HUDEP-2 (cell line): ENCODE data around the gene TLK1.

ENCODE experiments used
- DNase-seq, 76 experiments: peaks; one replicate each; lab custom pipeline; 2025; ENCODE audit not compliant: unreplicated experiment in 76 of 76; lab: John Stamatoyannopoulos, UW

The TLK1 gene

GRCh38 chr2:171013851-171014250 lies 146.8 kb downstream of the TLK1 start:
- DNase-seq: no peak

GRCh38 chr2:171009386-171009785 lies 151.3 kb downstream of the TLK1 start:
- no peak for DNase-seq

DNA sequence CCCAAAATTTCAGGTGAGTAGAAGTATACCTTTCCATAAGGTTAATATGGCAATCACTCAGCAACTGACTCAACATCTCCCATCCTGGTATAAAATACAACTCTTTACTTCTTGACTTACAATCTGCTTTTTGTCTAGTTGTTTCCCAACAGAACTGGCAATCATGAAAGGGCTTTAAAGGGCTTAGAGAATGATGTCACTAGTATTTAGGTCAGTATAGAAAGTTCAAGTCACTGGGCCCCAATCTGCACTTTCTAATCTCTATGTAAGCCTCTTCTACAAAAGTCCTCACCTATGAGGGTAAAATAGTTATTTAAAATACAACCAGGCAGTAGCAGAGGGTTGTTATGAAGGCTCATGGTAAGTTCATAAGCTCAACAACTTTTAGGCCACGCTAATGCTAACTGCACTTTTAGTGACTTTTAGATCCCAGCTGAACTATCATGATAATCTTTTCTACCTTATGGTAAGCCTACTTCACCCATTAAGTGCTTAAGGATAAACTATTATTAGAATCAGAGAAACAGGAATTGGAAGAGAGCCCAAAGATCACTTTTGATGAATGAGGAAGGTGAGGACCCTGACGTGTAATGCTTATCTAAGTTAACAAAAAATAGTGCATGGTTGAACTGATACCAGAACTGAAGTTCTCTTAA lies 152.0 kb downstream of the TLK1 start:
- DNase-seq: no peak

DNA sequence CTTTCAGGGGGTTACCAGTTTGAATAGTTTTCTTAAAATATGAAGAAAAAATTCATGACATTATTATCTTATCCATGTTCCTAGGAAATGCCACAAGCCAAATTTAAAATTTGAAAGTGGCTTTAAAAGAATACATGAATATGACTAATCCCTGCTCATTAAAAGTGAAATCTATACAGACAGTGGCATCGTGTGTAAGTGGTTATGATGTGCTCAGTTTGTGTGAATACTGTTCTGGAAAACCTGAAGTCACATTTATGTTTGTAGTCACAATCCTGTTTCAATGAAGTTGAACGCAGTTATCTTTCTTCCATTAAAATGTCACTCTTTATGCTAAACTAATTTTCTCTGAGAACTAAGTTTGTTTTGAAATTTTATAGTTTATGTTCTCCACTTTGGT lies 155.9 kb downstream of the TLK1 start:
- DNase-seq: no peak

DNA sequence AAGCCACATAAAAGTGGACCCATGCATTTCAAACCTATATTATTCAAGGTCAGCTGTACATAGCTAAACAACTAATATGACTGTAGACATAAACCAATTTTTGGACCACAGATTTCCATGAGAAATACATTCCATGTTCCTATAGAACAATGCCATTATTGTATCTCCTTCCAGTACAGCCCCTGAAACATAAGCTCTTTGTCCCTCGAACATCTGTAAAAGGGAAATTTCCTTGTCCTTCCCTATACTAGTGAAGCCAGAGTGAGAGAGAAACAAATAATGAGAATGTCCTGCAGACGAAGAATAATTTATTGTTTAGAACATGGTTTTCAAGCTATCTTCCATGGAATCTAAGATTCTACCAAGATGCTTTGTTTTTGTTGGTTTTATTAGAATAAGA lies 156.3 kb downstream of the TLK1 start:
- no peak for DNase-seq

GRCh38 chr2:170999654-171000053 lies 161.0 kb downstream of the TLK1 start:
- DNase-seq: no peak

DNA sequence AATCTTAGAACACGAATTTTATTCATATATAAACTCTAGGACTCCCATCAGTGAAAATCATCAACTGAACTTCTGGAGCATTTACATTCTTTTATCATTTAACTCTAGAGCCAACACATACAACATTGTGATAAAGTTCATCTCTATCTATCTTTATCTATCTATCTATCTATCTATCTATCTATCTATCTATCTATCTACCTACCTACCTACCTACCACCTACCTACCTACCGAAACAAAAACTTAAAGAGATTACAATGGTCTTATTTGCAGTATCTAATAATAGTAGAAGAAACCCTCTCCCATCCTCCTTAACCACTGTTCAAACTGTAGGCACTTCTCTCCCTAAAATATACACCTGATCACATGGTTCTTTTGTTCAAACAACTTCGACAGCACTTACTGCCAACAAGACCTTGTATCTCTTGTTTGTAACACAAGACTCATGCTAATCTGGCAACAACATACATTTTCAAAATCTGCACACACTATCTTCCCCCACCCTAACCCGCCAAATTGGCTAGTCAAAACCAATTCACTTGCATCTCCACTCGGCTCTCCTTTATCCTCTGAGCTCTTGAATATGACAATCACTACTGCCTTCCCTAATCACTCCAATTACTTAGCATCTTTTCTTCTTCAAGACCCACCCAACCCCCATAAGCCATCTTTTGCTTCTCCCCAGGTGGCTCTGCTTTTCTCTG lies 162.6 kb downstream of the TLK1 start:
- DNase-seq: peak in 16 of 76 experiments; percentile 2 to 60 (median 22)

DNA sequence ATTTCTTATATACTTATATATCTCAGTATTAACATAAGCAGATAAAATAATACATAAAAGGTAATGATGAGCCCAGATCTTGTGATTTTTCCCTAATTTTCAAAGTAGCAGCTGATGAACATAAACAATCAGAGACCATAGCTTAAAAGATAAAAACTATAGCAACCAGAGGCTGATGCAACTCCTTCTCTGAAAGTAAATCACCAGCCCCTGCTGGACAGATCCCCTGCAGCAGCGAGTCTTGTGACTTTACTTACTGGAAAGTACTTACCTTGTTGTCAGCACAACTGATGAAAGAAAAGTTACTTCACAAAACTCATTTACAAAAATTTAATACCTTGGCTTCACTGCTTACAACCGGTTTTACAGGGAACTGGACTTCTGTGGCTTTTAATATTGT lies 164.4 kb downstream of the TLK1 start:
- no peak for DNase-seq

DNA sequence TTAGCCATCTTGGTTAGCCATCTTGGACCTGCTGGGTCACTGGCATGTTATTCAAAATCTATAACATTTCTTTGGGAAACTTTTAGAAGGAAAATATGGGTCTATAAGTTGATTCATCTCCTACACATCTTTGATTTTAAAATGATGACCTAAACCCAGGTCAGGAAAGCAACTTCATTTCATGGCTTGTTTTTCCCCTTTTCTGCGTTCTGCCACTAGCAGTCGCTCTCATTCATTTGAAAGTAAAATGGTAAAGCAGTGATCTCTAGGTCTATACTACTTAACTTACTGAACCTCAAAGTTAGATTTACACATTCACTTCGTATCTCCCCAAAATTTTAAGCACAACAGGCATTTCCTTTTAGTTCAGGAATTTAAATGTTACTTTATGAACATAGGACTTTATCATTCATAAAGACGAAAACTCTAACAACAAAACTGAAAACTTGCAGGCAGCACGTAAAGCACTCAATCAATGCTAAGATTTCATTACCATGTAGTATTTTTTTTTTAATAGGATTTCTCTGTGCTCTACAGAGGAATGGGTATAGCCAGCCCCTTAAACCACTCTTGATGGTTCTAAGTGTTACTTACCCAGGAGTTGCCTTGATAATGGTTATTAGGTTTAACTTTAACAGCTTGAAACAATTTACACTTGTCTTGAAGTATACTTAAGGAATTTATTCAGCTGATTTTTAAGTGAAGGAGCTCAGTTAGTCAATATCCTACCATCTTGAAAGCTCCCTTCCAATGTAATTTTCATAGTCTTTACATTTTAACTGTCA lies 169.1 kb downstream of the TLK1 start:
- no peak for DNase-seq

GRCh38 chr2:170986566-170987258 lies 174.0 kb downstream of the TLK1 start:
- DNase-seq: no peak

DNA sequence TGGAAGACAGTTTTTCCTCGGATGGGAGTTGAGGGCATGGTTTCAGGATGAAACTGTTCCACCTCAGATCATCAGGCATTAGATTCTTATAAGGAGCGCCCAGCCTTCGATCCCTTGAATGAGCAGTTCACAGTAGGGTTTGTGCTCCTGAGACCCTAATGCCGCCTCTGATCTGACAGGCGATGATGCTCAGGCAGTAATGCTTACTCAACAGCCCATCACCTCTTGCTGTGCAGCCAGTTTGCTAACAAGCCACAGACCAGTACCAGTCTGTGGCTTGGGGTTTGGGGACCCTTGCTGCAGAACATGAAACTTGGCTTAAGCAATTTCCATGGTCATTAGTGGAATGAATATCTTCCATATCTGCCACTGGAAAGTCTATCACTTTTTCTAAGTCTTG lies 175.3 kb downstream of the TLK1 start:
- no peak for DNase-seq

DNA sequence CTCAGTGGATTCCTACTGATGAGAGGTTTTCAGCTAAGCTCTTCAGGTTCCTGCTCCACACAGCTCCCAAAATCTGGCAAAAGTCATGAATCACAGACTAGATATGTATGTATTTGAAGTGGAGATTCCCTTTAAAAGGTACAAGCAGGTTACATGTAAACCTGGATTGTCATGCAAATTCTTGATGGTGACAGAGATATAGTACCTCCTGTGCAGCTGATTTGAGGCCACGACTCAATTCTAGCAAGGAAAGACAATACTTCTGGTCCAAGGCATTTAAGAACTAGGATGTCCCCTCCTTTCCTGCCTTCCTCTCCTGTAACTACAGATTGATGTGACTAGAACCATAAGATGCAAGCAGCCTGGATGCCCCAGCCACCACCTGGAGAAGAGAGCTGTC lies 176.6 kb downstream of the TLK1 start:
- DNase-seq: no peak

- DNase-seq: no peak
Observed at GRCh38 chr2:170975943-170976270, 184.8 kb downstream of the TLK1 start.

DNA sequence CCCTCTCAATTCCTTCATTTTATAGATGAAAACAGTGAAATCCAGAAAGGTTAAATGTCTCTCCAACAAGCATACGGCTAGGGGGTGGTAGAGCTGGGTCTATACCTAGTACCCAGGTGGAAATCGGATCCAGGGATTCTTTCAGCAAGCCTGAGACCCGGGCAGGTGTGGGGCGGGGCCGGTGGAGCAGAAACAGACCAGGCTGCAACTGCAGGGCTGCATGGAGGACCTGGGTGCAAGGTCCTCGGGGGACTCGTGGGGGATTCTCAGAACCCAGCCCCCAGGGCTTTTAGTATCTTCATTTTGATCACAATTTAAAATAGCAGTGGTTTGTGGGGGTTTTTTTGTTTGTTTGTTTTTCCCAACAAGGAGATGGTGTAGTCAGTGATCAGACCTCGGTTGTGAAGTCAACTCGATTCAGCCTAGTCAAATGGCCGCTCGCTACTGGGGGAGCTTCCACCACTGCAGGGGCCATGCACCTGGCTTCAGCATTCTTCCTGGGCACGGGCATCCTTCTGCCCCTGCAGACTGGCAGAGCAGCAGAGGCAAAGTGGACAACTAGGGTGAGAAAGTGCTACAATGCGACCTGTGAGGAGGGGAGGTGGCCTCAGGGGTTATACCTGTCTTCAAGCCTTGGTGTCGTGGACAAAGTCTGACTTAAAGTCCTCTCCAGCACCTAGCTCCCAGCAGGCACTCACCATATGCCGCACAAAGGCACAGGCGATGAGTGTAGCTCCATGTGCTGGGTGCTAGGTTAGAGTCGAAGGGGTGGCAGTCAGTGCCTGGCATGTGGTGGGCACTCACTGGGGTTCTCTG lies 185.4 kb downstream of the TLK1 start:
- DNase-seq: no peak

DNA sequence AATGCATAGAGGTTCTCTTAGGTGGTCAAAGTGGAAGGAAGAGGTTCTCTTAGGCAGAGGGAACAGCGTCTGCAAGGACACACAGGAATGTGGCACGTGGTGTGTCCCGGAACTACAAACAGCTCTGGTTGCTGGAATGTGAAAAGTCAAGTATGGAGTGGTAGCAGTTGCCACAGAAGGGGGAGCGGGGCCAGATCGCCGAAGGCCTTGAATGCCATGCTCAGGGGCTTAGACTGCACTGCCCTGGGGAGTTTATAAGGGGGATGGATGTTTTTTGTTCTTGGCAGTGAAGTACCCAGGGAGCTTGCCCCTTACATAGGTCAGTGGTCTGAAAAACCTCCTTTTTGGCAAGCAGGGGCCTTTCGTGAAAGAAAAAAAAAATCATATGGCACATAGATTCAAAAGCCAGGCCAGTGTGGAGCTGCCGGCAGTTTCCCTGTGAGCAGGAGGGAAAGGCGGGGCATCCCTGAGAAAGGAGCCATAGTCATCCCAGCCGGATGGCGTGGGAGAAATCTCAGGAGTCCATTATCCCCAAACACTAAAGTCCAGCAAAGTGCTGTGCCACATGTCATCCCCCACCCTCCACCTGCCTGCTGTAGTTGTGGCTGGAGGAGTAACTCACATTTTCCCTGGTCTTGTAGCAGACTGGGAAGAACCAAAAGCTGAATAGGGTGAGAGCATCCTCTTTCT lies 186.2 kb downstream of the TLK1 start:
- DNase-seq: no peak

DNA sequence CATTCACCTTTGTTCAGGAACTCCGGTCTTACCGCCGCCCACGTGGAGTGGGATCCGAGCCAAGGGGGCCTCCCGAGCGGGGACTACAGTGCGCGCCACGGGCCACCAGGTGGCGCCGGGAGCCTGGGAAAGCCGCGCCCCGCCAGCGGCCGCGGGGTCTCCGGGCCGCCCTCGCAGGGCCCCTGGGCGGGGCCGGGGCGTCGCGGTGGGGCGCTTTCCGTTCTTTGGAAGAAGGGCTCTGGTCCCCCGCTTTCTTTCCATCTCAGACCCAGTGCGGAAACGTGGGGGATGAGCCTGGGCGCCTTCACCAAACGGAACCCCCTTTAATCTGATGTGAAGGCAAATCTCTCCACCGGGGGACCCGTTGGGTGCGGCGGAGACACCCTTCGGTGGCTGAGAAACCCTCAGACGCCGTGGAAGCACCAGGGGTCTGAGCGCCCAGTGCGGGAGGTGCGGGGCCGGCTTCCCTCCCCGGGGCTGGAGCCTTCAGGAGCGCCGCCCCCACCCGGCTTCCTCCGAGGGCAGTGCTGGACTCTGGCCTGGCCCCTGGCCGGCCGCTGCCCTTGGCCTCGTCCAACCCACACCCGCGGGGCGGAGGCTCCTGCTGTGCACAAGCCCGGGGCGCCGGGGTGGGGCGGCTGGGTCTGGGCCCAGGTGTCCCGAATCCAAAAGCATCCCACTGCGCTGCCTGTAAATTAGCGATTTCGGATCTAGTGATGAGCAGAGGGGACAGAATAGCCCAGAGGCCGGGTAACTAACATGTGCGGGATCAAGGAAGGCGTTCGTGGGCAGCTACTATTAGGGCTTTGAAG lies 187.0 kb downstream of the TLK1 start:
- peak in 74 of 76 experiments; percentile 28 to 87 (median 76) for DNase-seq

- DNase-seq: no peak
Observed at GRCh38 chr2:170973225-170973491, 187.5 kb downstream of the TLK1 start.

- peak in 2 of 76 experiments; percentile 7 to 12 for DNase-seq
Observed at GRCh38 chr2:170972296-170973224, 188.1 kb downstream of the TLK1 start.
